ENCODE measurements around the gene HDDC3.

HDDC3 gene

GRCh38 chr15:90891346-90891949 is 40.9 kb downstream of the HDDC3 start:
- no peak for DNase-seq (ENCODE audit: low spot score)

DNA sequence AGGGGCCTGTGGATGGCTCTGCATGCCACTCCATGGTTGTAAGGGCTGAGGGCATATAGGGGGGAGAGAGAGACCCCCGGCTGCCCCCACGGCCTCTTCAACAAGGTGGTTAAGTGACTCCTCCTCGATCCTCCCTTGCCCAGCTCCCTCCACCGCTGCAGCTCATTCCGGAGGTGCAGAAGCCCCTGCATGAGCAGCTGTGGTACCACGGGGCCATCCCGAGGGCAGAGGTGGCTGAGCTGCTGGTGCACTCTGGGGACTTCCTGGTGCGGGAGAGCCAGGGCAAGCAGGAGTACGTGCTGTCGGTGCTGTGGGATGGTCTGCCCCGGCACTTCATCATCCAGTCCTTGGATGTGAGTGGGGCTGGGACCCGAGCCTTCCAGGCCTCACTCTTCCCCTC is 41.5 kb downstream of the HDDC3 start:
- no peak for DNase-seq (ENCODE audit: low spot score)

DNA sequence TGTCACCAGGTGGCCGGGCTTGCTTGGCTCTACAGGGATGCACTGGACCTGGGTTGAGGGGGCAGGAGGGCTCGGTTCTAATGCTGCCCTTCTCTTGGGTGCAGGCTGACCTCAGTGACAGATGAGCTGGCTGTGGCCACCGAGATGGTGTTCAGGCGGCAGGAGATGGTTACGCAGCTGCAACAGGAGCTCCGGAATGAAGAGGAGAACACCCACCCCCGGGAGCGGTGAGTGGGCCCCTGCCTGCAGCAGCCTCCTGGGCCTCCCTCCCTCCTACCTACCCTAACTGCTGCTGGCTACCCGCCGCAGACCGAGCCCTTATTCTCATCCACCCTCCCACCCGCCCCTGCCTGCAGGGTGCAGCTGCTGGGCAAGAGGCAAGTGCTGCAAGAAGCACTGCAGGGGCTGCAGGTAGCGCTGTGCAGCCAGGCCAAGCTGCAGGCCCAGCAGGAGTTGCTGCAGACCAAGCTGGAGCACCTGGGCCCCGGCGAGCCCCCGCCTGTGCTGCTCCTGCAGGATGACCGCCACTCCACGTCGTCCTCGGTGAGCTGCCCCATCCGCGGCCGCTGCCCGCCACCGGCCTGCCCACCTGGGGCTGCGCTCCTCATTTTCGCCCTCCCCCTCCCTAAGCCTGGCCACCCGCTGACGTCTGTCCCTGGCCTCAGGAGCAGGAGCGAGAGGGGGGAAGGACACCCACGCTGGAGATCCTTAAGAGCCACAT is 42.5 kb downstream of the HDDC3 start:
- DNase-seq (ENCODE audit: low spot score): no peak

- no peak for DNase-seq (ENCODE audit: low spot score)
Measured at GRCh38 chr15:90889313-90889730, 43.0 kb downstream of the HDDC3 start.

- DNase-seq (ENCODE audit: low spot score): no peak
Measured at GRCh38 chr15:90887037-90887481, 45.3 kb downstream of the HDDC3 start.

GRCh38 chr15:90886291-90886614 is 46.1 kb downstream of the HDDC3 start:
- DNase-seq (ENCODE audit: low spot score): no peak

DNA sequence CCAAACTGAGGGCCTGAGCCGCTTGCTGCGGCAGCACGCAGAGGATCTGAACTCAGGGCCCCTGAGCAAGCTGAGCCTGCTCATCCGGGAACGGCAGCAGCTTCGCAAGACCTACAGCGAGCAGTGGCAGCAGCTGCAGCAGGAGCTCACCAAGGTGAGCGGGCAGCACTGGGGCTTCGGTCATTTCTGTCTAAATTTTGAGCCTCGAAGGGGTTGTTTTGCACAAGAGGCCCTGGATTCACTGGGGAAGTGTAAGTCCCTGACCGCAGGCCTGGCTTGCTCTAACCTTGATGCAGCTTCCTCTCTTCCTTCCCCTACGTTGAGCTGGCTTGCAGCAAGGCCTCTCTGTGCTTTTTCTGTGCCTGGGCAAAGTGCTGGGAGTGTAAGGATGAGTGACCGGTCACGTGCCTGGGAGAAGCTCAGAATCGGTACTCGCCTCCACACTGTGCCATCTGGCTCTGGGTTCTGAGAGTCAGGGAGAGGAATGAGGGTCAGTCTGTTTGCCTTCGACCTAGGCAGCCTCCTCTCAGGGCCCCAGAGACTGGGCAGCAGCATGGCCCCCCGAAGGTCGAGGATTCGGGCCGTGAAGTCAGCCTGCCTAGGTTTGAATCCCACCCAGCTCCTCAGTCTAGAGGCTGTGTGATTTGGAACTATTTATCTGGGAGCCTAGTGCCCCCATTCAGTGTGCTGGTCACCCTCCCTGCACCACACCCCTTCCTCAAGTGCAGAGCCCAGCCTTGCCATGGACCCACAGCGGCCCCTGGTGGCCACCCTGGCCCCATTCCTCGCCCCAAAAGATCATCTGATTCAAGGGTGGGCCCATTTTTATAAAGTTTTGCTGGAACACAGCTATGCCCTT is 46.7 kb downstream of the HDDC3 start:
- DNase-seq (ENCODE audit: low spot score): peak; percentile 76

GRCh38 chr15:90884719-90885431 is 47.5 kb downstream of the HDDC3 start:
- DNase-seq (ENCODE audit: low spot score): no peak

DNA sequence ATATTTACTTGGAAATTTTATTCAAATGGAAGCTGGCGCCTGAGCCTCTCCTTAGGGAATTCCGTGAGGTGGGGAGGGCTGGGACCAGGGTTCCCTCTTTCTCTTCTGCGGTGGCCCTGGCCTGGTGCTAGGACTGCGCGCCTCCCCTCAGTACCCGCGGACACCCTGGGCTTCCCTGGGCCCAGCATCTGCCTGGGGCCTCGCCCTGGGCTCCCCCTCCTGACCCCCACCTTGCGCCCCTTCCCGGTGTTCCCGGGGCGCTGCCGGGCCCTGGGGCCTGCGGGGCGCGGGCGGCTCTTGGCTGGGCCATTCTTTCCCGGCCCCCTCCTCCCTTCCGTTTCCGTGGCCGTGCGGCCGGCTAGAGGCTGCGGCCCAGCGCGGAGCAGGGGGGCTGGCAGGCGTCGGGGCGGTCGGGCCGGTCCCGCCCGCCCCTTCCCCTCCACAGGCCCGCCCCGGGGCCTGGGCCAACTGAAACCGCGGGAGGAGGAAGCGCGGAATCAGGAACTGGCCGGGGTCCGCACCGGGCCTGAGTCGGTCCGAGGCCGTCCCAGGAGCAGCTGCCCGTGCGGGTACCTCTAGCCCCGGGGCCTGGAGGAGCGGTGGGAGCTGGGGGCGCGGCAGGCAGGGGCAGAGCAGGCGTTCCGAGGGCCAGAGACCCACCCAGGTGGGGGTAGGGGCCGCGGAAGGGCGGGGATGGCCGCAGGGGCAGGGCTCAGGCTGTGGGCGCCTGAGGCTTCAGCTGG is 48.2 kb downstream of the HDDC3 start, which contains the start of gene FES:
TSS of gene FES (plus strand) at position 529 of the 743 bp plus-strand sequence. CDS start 542 bp downstream, outside the sequence.
- no peak for DNase-seq (ENCODE audit: low spot score)

DNA sequence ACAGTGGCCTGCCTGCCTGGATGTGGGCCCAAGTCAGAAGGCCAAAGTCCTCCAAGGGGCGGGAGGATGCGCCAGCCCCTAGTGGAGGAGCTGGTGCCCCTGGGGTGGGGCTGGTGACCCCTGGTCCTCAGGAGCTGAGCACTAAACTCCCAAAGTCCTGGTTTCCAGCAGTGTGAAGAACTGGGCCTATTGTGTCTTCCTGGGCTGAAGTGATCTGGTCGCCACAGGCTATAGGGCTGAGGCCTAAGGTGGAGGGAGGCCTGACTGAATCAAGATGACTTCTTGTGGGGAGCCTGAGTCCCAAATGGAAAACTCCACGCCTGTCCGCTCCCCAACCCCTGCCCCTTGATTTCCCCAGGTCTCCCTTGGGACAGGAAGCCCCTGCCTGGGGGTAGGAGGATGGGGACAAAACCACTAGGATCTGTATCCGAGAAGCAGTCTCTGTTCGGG is 48.8 kb downstream of the HDDC3 start:
- DNase-seq (ENCODE audit: low spot score): no peak

GRCh38 chr15:90882781-90883525 is 49.4 kb downstream of the HDDC3 start:
- DNase-seq (ENCODE audit: low spot score): no peak

DNA sequence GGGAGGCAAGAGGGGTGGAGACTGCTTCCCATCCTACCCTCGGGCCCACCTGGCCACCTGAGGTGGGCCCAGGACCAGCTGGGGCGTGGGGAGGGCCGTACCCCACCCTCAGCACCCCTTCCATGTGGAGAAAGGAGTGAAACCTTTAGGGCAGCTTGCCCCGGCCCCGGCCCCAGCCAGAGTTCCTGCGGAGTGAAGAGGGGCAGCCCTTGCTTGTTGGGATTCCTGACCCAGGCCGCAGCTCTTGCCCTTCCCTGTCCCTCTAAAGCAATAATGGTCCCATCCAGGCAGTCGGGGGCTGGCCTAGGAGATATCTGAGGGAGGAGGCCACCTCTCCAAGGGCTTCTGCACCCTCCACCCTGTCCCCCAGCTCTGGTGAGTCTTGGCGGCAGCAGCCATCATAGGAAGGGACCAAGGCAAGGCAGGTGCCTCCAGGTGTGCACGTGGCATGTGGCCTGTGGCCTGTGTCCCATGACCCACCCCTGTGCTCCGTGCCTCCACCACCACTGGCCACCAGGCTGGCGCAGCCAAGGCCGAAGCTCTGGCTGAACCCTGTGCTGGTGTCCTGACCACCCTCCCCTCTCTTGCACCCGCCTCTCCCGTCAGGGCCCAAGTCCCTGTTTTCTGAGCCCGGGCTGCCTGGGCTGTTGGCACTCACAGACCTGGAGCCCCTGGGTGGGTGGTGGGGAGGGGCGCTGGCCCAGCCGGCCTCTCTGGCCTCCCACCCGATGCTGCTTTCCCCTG is 50.2 kb downstream of the HDDC3 start:
- DNase-seq (ENCODE audit: low spot score): no peak

GRCh38 chr15:90881181-90881977 is 51.0 kb downstream of the HDDC3 start:
- DNase-seq (ENCODE audit: low spot score): no peak

DNA sequence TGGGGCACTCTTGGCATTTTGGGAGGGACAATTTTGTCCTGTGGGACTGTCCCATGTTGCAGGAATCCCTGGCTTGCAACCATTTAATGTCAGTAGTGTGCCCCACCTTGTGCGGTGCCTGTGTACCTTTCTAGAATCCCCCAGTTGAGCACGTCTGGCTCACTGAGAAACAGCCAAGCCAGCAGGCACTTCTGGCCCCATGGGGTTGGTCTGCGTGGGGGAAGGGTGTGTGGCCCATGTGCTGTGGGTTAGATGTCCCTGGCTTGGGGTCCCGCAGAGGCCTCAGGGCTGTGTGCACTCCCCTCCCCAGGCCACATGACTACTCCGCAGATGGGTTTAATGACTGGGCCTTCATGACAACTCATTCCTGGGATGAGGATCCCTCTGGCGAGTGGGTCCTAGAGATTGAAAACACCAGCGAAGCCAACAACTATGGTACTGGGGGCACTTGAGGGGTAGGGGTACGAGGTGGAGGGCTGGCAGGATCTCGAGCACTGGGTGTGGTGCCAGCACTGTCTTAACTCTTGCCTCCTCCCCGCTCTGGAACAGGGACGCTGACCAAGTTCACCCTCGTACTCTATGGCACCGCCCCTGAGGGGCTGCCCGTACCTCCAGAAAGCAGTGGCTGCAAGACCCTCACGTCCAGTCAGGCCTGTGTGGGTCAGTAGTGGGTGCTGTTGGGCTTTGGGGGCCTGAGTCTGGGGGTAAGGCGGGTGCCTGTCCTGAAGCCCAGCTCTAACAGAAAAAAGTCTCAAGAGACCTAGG is 51.8 kb downstream of the HDDC3 start:
- DNase-seq (ENCODE audit: low spot score): no peak

Data from CD4-positive, alpha-beta T cell treated with Interleukin-15 for 4 hours (primary cell).